PFSK-1 (cell line): ENCODE measurements around the gene PRDX5.

Source experiments
- FOXP2 ChIP-seq: optimal IDR thresholded peaks from 2 replicates; pipeline ENCODE3; 2011; ENCODE audit warnings: borderline replicate concordance, control low read depth, inconsistent platforms; ENCODE audit not compliant: insufficient read depth; ENCODE audit errors: extremely low read length, extremely low read depth
- POLR2AphosphoS5 ChIP-seq: IDR thresholded peaks from 2 replicates; pipeline ENCODE4 v1.6.1; 2012; ENCODE audit warnings: low read depth, mild to moderate bottlenecking, control low read depth, low read length, moderate library complexity
- SIN3A ChIP-seq: IDR thresholded peaks from 2 replicates; pipeline ENCODE4 v1.6.1; 2012; ENCODE audit warnings: mild to moderate bottlenecking, low read length, moderate library complexity, borderline replicate concordance; ENCODE audit not compliant: insufficient read depth
- TAF1 ChIP-seq: IDR thresholded peaks from 2 replicates; pipeline ENCODE4 v1.6.1; 2012; ENCODE audit warnings: low read length, control low read depth, borderline replicate concordance; ENCODE audit not compliant: insufficient read depth
- TF ChIP-seq, protein P1 (sequence below), 2 experiments: IDR thresholded peaks; 2 replicates each; pipeline versions ENCODE4 v1.6.1 to v1.8.0; 2011 to 2012; ENCODE audit warnings: low read depth in 2 of 2, low read length in 2 of 2, control low read depth in 1 of 2, inconsistent platforms in 1 of 2, mild to moderate bottlenecking in 1 of 2, moderate library complexity in 1 of 2; ENCODE audit not compliant: insufficient read depth in 1 of 2

PRDX5 gene

GRCh38 chr11:64298966-64299846 lies 18.7 kb upstream of the PRDX5 start:
- no peak for TF ChIP-seq TAF1
- TF ChIP-seq FOXP2: no peak
- no peak for TF ChIP-seq POLR2AphosphoS5
- TF ChIP-seq SIN3A: no peak
- TF ChIP-seq, protein P1, sequence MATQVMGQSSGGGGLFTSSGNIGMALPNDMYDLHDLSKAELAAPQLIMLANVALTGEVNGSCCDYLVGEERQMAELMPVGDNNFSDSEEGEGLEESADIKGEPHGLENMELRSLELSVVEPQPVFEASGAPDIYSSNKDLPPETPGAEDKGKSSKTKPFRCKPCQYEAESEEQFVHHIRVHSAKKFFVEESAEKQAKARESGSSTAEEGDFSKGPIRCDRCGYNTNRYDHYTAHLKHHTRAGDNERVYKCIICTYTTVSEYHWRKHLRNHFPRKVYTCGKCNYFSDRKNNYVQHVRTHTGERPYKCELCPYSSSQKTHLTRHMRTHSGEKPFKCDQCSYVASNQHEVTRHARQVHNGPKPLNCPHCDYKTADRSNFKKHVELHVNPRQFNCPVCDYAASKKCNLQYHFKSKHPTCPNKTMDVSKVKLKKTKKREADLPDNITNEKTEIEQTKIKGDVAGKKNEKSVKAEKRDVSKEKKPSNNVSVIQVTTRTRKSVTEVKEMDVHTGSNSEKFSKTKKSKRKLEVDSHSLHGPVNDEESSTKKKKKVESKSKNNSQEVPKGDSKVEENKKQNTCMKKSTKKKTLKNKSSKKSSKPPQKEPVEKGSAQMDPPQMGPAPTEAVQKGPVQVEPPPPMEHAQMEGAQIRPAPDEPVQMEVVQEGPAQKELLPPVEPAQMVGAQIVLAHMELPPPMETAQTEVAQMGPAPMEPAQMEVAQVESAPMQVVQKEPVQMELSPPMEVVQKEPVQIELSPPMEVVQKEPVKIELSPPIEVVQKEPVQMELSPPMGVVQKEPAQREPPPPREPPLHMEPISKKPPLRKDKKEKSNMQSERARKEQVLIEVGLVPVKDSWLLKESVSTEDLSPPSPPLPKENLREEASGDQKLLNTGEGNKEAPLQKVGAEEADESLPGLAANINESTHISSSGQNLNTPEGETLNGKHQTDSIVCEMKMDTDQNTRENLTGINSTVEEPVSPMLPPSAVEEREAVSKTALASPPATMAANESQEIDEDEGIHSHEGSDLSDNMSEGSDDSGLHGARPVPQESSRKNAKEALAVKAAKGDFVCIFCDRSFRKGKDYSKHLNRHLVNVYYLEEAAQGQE (IDR thresholded peaks at IDR 0.05; ENCODE audit: insufficient read depth in 1 of 2, low read depth in 2 of 2, low read length in 2 of 2): no peak

DNA sequence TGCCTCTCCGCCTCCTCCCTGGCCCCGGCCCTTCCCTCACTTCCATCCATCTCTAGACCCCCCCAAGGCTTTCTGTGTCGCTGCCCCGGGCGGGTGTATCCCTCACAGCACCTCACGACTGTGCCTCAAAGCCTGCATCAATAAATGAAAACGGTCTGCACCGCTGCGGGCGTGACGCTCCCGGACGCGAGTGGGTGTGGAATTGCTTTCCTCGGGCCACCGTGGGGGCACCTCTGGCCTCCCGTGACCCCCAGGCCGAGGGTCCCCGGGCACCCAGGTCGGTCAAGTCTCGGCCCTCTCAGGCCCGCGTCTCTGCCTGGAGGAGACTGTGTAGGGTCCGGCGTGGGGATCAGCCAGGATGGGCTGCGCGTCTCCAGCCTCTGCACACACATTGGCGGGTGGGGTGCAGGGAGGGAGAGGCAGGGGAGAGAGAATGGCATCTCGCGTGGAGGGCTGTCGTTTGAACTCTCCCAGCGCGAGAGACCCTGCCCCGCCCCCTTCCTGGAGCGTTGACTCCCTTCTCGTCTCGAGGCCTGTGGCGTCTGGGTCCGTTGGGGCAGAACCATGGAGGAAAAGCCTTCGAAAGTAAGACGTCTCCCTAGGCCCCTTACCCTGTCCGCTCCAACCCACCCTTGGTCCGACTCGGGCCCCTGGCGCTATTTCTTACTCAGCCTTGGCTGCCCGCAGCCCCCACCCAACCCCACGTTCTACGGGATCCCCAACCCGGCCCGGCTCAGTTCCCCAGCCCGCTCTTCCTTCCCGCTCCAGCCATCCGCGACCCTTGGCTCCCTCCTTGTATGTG lies 17.9 kb upstream of the PRDX5 start, which contains the start of gene CATSPERZ:
Gene CATSPERZ, plus strand, starts transcription at position 512 of the 802 bp plus-strand sequence. Its CDS starts 53 bp downstream, at position 565.
- TF ChIP-seq TAF1: no peak
- TF ChIP-seq FOXP2: no peak
- TF ChIP-seq, protein P1 (IDR thresholded peaks at IDR 0.05; ENCODE audit: insufficient read depth in 1 of 2, low read depth in 2 of 2, low read length in 2 of 2): no peak
- TF ChIP-seq SIN3A: no peak
- no peak for TF ChIP-seq POLR2AphosphoS5

GRCh38 chr11:64303109-64304031 lies 14.6 kb upstream of the PRDX5 start:
- TF ChIP-seq TAF1: no peak

DNA sequence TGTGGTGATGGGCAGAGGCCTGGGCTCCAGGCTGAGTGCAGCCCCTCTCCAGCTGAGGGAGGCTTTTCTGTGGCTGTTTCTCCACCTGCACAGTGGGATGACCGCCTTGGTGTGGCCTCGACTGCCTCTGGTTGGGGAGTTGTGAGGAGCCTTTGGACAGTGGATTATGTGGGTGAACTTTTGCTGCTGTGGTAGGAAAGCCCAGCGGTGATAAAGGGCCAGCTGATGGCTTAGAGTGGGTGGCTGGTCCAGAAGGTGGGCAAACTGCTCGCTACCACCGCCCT lies 13.9 kb upstream of the PRDX5 start:
- TF ChIP-seq SIN3A (no peak), FOXP2 (no peak), TAF1 (no peak), POLR2AphosphoS5 (no peak)
- TF ChIP-seq, protein P1 (IDR thresholded peaks at IDR 0.05; ENCODE audit: insufficient read depth in 1 of 2, low read depth in 2 of 2, low read length in 2 of 2): no peak

- TF ChIP-seq POLR2AphosphoS5: peak; percentile 80
- 0 out of 2 replicates have a peak, but pooled peaks have one; percentile 29 for TF ChIP-seq SIN3A
- no peak for TF ChIP-seq TAF1
- TF ChIP-seq FOXP2: peak; percentile 34
Measured at GRCh38 chr11:64304316-64305072, 13.4 kb upstream of the PRDX5 start.
